CD4-positive, alpha-beta T cell treated with Interferon alpha-2 for 1 hour (primary cell): ENCODE results near the gene GRM6.

Source experiments
- DNase-seq, 2 donors: peaks; one replicate each; pipeline ENCODE4 v3.0.0-alpha.2; 2020 to 2022

Gene GRM6

DNA sequence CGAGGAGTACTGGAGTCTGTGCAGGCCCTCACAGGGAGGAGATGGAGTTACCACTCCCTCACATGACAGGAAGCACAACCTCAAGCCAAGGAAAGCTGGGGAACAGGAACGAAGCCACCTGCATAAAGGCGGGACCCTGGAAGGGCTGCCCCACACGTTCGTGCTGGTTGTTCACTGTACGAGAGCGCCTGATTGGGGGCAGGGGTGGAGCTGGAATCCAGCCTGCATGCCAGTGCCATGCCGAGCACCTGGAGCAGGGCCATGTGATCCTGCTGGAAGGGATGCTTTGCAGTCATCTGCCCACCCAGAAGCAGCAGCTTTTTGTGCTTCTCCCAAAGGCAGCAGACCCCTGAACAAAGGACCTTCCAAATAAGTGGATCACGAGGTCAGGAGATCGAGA, 11.4 kb downstream of the GRM6 start:
- no peak for DNase-seq

DNA sequence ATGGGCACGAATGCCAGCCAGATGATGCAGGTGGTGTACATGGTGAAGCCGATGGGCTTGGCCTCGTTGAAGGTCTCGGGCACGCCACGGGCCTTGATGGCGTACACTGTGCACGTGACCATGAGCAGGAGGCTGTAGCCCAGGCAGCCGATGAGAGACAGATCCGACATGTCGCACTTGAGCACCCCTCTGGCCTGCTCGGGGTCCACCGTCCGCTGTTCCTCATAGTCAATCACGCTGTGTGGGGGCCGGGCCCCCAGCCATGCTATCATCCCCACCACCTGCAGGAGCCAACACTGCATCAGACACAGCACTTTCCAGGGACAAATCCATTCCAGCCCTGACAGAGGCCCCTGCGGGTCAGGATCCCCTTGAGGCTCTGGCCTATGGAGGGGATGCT, 12.2 kb downstream of the GRM6 start:
- no peak for DNase-seq

DNA sequence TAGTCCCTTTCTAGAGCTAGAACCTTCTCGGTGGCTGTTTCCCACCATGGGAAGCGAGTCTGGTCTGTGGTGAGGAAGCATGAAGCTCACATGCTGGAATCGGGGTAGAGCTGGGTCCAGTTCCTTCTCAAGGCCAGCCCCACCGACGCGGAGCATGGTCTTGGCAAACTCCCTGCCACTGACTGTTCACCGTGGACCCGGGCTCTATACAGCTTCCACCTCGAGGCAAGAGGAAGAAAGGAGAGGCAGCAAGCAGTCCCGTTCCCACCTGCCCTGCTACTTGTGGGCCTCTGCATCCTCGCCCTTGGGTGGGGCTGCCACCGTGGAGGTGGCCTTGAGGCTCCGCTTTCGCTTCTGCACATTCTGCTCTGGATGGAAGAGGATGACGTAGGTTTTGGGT, 13.7 kb downstream of the GRM6 start:
- DNase-seq = no peak

DNA sequence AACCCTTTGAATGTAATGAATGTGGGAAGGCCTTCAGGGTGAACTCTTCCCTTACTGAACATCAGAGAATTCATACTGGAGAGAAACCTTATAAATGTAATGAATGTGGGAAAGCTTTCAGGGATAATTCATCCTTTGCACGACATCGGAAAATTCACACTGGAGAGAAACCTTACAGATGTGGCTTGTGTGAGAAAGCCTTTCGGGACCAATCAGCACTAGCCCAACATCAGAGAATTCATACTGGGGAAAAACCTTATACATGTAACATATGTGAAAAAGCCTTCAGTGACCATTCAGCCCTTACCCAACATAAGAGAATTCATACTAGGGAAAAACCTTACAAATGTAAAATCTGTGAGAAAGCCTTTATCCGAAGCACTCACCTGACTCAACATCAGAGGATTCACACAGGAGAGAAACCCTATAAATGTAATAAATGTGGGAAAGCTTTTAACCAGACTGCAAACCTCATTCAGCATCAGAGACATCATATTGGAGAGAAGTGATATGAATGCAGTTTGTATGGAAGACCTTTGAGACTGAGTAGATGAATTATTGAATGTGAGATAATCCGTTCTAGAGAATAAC, 29.6 kb downstream of the GRM6 start:
- DNase-seq = no peak

DNA sequence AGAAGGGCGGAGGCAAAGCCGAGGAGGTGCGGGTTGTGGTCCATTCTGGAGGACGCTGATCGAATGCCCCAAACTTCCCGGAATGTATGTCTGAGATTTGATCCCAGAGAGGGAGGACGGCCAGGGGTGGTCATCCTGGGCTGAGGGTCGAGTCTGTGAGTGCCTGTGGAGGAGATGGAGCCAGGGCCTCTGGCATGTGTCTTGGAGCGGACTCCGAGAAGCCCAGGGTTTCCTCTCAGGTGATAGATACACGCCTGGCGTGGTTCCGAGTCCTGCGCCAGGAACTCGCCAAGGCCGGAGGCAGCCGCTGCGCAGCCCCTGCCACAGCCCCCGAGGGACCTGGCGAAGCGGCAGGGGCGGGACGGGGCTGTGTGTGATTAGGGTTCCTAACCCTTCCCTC, 53.8 kb downstream of the GRM6 start:
- DNase-seq = no peak

DNA sequence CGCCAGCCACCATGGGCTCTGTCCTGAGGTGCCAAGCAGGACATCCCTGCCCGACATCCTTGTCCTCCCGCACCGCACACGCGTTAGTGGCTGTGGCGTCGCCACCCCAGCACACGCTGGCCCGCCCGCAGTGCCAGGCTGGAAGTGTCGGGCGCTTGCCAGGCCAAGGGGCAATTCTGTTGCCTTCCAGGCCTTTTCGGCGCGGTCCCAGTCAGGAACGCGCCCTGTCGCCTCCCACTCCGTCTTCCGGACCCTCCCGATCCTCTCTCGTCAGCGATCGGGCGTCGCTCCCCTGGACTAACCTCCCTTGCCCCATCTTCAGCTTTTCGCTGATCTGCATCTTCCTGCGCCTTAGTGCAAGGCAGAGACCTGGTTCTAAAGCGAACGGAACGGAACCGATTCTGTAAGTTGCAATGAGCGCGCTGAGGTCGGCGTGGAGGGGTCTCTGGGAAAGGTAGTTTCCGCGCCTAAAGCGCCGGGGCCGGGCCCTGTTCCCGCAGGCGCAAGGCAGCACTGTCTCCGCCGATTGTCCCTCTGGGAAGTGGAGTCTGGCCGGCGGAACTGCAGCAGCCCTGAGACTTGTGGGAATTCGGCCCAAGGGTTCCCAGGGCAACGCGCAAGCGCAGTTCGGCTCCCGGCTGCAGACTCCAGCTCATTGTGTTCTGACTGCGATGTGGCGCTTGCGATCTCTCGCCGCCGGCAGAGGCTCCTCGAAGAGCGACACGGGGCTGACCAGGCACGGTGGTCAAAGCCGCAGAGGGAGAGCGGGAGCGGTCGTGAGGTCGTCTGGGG, 54.4 kb downstream of the GRM6 start, which contains the start of gene ZNF454:
Gene ZNF454, plus strand, starts transcription at position 630 of the 792 bp plus-strand sequence. CDS start 1,594 bp downstream, outside the sequence.
- DNase-seq = no peak

DNA sequence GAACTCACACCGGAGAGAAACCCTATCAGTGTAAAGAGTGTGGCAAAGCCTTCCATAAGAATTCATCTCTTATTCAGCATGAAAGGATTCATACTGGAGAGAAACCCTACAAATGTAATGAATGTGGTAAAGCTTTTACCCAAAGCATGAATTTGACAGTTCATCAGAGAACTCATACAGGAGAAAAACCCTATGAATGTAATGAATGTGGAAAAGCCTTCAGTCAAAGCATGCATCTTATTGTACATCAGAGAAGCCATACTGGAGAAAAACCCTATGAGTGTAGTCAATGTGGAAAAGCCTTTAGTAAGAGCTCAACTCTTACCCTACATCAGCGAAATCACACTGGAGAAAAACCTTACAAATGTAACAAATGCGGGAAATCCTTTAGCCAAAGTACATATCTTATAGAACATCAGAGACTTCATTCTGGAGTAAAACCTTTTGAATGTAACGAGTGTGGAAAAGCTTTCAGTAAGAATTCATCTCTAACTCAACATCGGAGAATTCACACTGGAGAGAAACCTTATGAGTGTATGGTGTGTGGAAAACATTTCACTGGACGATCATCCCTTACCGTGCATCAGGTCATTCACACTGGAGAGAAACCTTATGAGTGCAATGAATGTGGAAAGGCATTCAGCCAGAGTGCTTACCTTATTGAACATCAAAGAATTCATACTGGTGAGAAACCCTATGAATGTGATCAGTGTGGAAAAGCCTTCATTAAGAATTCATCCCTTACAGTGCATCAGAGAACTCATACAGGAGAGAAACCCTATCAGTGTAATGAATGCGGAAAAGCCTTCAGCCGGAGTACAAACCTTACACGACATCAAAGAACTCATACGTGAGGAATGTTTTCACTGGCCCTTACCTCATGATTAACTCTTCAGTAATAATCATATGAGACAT, 63.0 kb downstream of the GRM6 start:
- no peak for DNase-seq
